GM18909 (cell line): ENCODE results near the gene MYO18A.

ENCODE experiments used
- ATAC-seq: cut with Tn5 transposase; IDR thresholded peaks from one replicate; pipeline ENCODE4 v1.9.1; 2021; ENCODE audit warnings: mild to moderate bottlenecking; ENCODE audit not compliant: unreplicated experiment, poor library complexity

MYO18A gene

DNA sequence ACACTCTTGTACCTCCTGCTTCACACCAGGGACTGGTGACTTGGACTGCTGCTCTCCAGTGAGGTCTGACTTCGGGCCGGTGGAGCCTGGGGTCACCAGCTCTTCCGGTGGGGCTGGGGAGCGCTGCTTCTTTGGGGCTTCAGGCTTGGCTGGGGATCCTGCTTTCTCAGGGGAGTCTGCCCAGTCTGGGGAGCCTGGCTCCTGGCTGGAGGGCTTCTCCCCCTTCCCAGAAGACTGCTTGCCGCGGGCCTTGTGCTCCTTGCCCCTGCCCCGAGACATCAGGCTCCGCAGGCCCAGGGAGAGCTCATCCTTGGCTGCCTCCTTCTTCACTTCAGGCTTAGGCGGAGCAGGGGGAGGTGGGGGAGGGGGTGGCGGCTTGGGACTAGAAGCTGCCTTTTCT lies 52.4 kb downstream of the MYO18A start:
- no peak for ATAC-seq

DNA sequence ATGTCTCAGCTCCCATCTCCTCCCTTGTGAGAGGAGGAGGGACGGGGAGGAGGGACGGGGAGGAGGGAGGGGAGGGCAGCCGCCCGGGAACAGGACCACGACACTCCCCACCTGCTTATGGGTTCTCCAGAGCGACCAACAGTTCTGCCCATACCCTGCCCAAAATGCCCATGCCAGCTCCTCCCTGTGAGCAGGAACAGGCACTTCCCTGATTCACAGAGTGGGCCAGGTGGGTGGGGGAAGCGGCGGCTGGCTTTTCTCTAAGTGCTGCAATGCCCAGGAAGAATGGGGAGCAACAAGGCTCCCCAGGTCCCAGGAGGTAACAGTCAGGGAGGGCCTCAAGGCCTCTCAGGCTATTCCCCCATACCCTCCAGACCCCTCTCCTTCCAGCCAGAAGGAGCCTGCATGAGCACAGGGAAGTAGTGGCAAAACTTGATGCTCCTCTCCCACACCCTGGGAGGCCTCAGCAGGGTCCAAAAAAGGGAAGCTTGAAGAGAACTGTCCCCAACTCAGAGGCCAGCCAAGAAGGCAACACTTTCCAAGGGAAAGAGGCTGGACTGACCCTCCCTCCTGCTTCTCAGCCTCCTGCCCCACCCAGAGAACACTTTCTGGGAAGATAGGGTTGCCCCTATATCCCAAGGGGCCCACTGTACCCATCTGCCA lies 53.8 kb downstream of the MYO18A start:
- no peak for ATAC-seq

DNA sequence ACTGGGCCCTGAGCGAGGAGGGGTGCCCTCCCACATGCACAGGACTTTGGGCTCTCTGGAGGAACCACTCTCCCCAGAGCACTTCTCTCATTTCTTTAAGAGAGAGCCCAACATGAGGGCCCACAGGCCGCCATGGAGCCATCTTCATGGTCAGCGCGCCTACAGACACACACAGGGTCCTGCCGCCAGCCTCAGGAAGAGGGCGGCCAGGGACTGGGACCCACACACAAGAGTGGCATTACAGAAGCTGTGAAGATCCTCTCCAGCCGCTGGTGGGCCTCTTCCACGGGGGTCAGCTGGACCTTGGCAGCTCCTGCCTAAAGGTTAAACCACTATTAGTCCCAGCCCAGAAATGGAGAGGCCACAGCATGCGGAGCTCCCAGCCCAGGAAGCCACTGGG lies 54.5 kb downstream of the MYO18A start:
- ATAC-seq = no peak

DNA sequence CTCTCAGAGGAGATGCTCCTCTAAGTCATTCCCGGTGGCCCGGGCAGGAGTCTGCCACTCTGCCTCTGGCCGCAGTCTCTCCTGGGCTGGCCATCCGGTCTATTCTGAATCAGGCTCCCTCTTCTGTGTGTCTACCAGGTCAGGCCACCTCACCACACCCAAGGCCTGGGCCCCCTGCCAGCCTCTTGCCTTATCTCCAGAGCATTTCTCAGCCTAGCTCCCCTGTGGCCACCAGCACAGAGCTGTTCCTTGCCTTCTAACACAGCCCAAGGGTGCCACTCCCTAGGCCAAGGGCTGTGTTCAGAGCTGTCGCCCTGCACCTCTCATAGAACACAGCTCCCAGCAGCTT lies 55.3 kb downstream of the MYO18A start:
- no peak for ATAC-seq

DNA sequence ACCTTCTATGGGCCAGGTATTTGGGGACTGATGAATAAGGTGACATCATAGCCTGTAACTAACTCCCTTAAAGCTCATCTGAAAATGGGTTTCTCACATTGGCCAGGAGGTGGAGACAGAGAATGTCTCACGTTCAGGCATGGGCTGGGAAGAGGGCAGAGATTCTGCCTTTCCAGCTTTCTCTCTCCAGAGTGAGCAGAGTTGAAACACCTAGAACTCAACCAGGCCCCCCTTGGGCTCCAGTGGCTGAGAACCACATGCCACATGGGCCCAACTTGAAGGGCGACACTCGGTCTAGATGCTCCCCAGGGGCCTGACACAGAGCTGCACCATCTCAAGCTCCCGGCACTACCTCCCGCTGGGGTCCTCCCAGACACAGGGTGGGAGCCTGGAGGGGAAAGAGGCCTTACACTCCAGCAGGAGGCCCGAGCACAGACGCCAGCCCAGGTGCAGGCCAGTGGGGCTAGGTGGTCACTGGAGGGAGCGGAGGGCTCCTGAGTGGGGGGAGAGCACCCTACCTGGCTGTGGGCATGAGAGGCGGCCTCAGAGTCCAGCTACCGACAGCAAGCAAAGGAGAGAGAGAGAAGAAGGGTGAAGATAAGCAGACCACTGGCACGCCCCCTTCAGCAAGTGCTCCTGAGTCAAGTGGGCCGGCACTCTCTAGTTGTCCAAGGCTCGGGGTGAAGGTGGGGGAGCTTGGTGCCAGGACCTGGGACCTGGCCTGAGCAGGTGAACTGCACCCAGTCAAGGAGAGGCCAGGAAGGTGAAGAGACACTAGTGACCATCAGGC lies 55.9 kb downstream of the MYO18A start:
- peak; percentile 40 for ATAC-seq

DNA sequence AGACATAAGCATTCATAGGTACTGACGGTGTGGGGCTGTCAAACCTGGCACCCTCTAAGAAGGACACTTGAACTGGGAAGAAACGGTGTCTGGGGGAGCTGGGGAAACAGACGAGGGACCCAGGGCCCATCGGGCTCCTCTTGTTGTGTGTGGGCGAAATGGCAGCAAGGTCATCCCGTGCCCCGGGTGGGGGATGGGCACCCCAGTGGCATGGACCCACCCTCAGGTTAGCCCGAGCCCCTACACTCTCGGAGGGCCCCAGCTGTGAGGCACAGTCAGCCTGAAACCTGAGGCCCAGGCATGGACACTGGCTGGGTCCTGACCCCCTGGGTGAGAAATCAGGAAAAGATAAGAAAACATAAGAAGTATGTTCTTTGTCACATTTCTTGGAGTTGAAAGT lies 57.1 kb downstream of the MYO18A start:
- ATAC-seq = no peak

DNA sequence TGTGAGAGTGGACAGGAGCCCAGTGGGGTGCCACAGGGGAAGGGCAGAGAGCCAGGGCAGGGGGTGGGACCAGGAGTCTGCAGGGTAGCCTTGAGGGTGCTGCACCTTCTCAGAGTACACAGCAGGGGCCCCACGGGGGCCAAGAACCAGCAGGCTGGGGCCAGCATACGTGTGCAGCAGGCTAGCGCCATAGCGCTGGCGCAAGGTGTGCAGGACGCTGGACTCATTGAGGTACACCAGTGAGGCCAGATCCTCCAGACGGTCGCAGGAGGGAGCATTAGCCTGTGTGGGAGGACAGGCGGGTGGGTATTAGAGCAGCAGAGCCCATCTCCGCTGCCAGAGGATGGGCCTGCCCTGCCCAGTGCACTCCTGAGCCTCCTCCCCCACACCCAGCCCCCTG lies 58.8 kb downstream of the MYO18A start:
- no peak for ATAC-seq

DNA sequence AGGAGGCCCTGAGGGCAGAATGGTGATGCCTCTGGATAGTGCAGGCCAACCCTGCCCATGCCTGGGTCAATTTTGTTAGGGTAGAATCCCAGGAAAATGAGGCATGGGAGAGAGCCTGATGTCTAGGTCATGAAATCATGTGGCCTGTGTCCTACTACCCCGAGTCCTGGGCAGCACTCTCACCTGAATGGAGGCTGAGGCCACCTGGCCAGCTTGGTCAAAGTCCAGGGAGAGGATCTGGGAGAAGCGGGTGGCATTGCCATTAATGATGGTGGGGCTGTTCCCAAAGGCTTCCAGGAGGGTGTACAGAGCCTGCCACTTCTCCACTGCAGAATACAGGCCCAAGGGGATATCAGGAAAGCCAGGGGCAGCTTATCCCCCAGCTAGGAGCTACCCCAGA lies 59.8 kb downstream of the MYO18A start:
- no peak for ATAC-seq

DNA sequence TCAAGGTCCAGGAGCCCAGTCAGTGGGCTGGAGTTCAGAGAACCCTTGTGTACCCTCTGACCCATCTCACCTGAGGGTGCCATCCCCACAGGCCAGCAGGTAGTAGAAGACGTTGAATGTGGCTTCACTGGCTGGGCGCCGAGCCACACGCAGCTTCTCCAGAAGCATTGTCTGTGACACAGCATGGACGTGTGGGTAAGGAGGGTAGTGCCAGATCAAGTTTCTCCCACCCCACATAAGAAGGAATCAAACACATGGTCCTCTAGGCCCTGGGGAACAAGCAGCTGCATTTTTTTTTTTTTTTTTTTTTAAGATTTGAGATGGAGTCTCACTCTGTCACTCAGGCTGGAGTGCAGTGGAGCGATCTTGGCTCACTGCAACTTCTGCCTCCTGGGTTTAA lies 60.9 kb downstream of the MYO18A start:
- ATAC-seq = no peak

DNA sequence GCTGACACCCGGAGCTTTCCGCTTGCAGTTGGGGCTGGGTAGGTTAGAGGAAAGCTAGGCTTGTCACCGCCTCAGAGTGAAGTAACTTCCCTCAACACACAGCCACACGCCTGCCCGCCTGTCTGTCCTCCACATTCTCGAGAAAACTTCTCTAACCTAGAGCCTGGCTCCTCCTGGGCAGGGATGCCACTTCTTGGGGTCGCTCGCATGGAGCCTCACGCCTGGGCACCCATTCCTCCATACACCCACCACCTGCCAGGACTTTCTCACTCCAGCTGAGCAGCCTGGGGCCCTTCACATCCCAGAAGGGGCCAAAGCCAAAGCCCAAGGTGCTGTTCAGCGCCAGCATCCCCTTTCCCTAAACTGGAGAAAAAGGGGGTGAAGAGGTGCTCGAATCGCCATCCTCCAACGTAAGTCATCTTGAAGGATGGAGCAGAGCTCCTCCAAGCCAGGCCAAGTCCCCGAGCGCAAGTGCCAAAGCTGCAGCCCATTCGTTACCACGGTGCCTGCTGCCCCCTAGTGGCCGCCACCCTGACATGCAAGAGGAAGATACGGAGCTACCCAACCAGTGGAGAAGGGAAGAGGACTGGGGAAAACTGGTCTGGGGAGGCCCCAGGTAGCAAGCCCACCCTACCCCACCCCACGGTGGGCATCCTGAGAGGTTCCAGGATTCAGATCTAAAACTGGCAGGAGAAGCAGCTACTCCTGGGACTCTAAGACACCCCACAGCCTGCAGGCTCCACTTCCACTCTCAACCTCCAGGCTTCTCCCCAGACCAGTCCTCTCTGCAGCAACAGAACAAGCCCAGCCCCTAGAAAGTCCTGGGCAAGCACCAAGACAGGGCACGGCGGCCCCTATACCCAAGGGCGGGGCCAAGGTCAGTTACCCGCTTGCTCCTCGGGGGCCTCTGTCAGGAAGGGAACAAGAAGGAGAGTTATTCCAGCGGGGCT lies 63.1 kb downstream of the MYO18A start:
- ATAC-seq = no peak

DNA sequence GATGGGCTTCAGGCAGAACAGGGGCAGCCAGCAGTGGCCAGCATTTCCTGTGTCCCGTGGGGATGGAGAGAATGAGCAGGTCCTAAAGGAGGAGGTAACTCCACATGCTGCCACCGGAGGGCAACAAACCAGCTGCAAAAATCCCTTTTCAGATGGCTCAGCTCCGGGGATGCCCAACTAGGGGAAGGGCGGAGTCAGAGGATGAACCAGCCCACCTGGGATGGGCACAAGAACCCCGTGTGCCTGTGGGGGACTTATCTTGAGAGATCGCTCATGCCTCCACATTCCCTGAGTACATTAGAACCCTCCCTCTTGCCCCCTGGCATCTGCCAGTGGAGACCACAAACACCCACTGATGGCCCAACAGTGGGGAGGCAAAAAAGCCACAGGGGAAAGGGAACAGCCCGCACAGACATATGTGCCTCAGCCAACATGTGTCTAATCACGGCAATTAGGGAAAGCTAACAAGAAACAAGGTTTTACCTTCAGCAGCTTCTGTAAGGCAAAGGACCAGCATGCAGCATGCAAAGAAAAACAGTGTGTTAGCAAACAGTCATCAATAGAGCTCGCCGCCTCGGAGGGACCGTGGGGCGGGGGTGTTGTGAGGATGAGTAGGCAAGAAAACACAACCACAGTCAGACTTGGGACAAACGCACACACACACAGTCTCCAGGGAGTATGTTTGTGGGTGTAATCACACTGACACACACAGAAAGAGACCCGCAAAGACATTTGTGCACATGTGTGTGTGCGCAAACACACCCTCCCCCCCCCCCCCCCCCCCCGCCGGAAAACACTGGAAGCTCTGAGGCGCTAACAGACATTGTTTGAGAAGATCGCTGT lies 64.0 kb downstream of the MYO18A start:
- ATAC-seq = no peak

DNA sequence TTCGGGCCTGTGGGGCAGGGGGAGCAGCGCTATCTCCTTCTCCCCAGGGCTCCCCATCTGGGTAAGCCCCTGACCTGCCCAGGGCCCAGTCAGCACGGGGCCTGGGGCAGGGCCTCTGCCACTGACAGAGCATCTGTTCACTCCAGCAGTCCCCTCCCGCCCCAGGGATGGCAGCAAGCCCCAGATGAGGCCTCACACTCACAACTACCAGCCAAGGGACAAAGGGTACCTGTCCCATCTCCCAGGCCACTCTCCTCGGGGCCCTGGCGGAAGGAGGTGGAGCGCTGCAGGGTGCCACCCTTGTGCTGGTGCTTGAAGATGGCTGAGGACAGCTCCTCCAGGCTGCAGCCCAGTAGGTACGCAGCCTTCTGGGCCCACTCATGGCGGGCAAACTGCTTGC lies 64.8 kb downstream of the MYO18A start:
- ATAC-seq = no peak

DNA sequence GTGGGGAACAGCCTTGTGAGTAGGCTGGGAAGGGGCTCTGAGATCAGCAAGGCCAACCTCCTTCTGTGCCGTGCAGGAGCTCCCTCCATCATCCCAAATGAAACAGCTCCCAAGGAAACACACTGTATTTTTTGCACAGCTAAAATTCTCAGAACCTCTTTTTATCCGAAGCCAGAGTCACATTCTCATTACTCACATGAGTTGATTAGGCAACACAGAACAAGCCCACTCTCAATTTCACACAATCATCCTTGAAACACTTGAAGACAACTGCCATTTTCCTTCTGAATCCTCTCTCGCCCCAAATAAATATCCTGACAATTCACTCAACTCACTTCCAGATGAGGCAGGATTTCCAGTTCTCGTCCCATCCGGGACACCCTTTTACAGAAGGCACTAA lies 66.1 kb downstream of the MYO18A start:
- no peak for ATAC-seq

DNA sequence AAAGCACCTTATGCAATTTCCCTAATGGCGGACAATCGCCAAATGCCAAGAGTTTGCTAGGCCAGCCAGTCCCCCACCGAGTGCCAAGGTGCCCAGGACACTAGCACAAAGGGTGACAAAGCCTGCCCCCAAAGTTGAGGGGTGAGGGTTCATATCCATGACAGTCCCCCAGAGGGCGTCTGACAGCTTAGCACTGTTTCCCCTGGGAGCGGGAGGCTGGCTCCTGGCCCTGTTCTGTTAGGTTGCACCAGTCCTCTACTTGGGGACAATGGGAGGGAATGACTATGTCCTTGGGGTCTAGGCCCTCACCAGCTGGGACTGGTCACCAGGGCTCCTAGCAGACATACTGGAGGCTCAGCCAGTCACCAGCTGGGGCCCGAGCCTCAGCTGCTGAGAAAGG lies 66.9 kb downstream of the MYO18A start:
- no peak for ATAC-seq

DNA sequence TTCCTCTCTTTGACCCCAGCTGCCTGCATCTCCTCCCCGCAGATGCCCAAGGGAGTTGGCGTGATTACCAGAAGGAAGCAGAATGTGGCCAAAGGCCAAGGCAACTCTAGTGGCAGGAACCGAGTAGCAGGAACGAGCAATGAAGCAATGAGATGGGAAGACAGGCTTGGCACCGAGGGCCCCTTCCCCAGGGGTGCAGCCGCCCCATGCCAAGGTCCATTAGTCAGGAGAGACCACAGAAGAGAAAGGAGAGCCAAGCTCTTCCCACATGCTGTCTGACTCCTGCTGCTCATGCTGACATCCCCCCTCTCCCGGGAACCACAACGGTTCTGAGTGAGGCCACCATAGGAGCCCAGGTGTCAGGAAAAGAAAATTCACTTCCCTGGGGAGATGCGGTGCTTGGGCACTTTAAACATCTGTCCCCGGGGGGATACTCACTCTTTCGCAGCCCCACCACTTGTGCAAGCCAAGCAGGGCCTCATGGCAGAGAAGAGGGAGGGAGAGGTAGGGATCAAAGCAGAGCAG lies 67.4 kb downstream of the MYO18A start:
- no peak for ATAC-seq

DNA sequence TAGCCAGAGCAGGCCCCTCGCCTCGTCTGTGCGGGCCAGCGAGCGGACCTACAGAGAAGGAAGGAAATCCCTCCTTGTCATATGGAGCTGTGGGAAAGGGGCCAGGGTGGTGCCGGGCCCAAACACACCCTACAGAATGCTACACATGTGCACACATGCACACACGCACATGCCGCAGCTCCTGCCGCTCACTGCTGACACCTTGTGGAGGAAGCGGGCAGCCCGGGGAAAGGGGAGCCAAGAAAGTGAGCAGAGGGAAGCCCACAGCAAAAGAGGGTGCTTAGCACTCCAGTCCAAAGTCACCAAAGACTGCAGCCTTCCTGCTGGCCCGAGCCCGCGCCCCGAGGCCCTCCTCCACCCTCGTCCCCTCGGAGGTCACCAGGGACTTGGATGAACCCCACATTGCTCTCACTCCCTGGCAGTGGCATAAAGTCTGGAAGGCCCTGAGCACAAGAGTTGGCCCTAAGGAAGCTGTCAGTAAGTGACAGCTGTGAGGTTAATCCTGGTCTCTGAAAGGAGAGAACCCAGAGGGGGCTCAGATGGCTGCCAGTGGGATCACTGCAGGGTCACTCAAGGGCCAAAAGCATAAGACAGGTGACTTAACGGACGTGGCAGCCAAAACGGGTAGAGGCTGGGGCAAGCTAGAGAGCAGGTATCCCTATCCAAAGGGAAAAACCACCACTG lies 68.2 kb downstream of the MYO18A start:
- no peak for ATAC-seq

DNA sequence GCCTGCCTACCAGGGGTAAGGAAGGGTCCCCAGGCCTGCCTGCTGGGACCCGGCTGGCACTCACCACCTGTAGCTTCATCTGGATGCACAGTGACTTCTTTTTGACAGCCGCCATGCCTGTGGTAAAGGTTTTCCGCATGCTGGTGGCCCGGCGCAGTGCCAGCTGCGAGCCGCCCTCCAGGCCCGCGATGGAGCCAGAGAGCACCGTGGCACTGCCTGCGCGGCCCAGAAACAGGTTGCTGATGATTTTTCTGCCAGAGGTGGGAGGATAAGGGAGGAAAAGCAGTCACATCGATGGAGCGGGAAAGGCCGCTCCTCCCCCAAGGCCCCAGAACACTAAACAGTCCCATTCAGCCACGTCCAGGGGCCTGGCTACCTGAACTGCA lies 69.8 kb downstream of the MYO18A start:
- ATAC-seq = no peak

DNA sequence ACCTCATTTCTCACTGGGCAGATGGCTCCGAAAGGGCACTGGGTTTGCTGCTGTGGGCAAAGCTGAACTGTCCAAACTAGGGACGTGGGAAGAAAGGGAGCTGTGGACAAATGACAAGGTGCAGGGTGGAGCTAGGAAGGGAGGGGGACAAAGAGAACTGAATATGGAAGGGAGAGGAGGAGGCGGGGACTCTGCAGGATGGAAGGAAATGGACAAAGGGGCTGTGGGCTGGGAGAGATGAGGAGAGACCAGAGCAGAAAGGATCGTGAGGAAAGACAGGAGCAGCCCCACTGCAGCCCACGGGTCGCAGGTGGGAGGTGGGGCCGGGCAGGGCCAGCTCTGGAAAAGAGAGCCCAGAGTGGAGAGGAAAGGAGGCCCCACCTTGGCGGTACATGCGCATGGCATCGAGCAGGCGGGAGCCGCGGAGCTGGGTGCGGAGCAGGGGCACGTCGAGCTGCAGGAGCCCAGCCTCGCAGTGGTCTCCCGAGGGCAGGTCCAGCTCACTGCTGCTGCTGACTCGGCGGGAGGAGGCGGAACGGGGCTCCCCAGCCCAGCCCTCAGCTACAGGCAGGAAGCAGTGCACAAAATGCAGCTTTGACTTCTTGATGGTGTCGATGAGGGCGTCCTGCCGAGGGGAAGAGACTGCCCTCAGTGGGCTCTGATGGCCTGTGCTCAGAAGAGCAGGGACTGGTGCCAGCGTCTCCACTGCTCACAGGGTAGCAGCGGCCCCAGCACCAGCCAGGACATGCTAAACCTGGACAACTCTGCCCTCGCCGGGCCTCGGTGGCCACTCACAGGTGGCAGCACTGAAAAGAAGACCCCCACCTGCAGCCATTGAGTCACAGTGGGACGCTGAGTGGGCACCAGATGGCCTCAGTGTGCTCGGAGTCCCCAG lies 70.5 kb downstream of the MYO18A start:
- ATAC-seq = no peak
